ENCODE results near the gene KRT75. TPM values are rescaled to one million over a fixed set of nuclear protein-coding genes. Genes with fewer than 3 reads are reported as not detected.
A peak's percentile ranks its signal among the peaks of the same experiment; 100 is the strongest.

KRT75 gene
- total and polyA plus RNA-seq, 7 experiments from 2014 or later, result not detected

DNA sequence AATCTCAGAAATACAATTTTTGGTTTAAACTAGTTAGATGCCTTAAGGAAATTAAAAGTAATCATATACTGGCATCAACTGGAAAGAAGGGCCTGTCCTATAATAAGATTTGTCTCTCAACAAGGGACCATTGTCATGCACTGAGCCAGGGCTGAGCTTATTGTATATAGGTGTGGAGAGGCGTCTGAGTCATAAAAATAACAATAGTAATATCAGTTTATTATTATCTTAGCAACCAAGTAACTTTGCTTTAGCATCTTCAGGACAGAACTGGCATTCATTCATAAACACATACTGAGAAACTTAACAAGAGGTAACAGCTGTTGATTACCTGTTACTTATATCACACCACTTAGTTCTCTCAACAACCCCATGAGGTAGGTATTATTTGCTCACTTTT, 7.1 kb downstream of the KRT75 start:
- Mint-ChIP-seq H3K36me3 (no peaks in the 10 kb centered on the region), H3K4me3 (no peak overlapping the region), H3K4me1 (no peaks in the 10 kb centered on the region), H3K27ac (no peak overlapping the region), H3K27me3 (peaks cover 8 to 40% (median 20%) of the 10 kb centered on the region in 5 donors), H3K9me3 (no peaks in the 10 kb centered on the region)
- no peaks in the 10 kb centered on the region for H3K27me3 ChIP-seq (ENCODE audit: control insufficient read depth in 2 of 2, insufficient read depth in 2 of 2, low read length in 2 of 2)
- no peaks in the 10 kb centered on the region for H3K4me1 ChIP-seq (ENCODE audit: control insufficient read depth in 2 of 2, insufficient read depth in 2 of 2, low read length in 2 of 2)
- no peaks in the 10 kb centered on the region for H3K9me3 ChIP-seq (ENCODE audit: control insufficient read depth in 2 of 3, low read length in 3 of 3)
- intact Hi-C loops (cut with micrococcal nuclease), result no loop called here
- H3K36me3 ChIP-seq (ENCODE audit: control insufficient read depth in 2 of 3, insufficient read depth in 3 of 3, low read length in 3 of 3), result no peaks in the 10 kb centered on the region
- ATAC-seq (no peak), DNase-seq (no peak)
- no peak overlapping the region for H3K27ac ChIP-seq (ENCODE audit: low read depth, low read length)
- no peak overlapping the region for H3K4me3 ChIP-seq (ENCODE audit: low read length)
- POLR2A ChIA-PET, result no interaction called here
- CTCF ChIA-PET, result no interaction called here

DNA sequence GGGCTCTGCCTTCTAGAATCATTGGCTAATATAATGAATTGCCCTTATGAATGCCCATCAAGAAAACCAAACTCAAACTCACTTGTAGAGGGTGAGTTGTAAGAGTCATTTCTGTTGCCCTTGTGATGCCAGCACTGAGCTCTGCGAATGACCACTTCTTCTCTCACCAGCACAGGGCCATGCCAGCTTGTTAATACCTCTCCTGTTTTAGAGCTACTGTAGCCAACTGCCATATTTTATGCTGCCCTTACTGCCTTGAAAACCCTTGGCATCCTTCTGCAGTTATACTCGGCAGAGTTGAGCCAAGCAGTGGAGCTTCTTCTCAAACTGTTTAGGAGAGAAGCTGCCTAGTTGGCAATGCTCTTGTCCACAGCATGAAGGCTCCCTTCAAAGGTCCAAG, 8.1 kb downstream of the KRT75 start:
- H3K36me3 Mint-ChIP-seq, result no peaks in the 10 kb centered on the region
- Histone ChIP-seq H3K36me3 (ENCODE audit: control insufficient read depth in 2 of 3, insufficient read depth in 3 of 3, low read length in 3 of 3) (no peaks in the 10 kb centered on the region), H3K27me3 (ENCODE audit: control insufficient read depth in 2 of 2, insufficient read depth in 2 of 2, low read length in 2 of 2) (no peaks in the 10 kb centered on the region), H3K9me3 (ENCODE audit: control insufficient read depth in 2 of 3, low read length in 3 of 3) (no peaks in the 10 kb centered on the region), H3K27ac (ENCODE audit: low read depth, low read length) (no peak overlapping the region), H3K4me1 (ENCODE audit: control insufficient read depth in 2 of 2, insufficient read depth in 2 of 2, low read length in 2 of 2) (no peaks in the 10 kb centered on the region), H3K4me3 (ENCODE audit: low read length) (no peak overlapping the region)
- POLR2A ChIA-PET, result no interaction called here
- peaks cover 5 to 39% (median 13%) of the 10 kb centered on the region in 5 donors for H3K27me3 Mint-ChIP-seq
- H3K4me1 Mint-ChIP-seq, result no peaks in the 10 kb centered on the region
- no peak for ATAC-seq
- CTCF ChIA-PET, result no interaction called here
- H3K4me3 Mint-ChIP-seq, result no peak overlapping the region
- intact Hi-C loops (cut with micrococcal nuclease), result no loop called here
- no peaks in the 10 kb centered on the region for H3K9me3 Mint-ChIP-seq
- H3K27ac Mint-ChIP-seq, result no peak overlapping the region
- no peak for DNase-seq

DNA sequence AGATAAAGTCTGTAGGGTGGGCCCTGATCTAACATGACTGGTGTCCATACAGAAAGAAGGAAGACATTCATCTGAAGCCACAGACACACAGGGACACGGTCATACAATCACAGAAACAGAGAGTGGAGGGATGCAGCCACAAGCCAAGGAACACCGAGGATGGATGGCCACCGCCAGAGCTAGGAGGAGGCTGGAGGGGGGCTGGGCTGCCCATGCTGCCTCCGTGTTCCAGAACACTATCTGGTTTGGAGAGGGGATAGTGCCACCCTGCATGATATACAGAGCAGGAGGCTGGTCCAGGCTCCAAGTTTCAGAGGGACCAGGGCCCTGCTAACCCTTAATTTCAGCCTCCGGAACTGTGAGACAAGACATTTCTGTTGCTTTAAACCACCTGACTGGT, 8.7 kb downstream of the KRT75 start:
- no peak for DNase-seq
- no peaks in the 10 kb centered on the region for H3K36me3 ChIP-seq (ENCODE audit: control insufficient read depth in 2 of 3, insufficient read depth in 3 of 3, low read length in 3 of 3)
- intact Hi-C loops (cut with micrococcal nuclease), result no loop called here
- no peak for ATAC-seq
- no peaks in the 10 kb centered on the region for H3K9me3 ChIP-seq (ENCODE audit: control insufficient read depth in 2 of 3, low read length in 3 of 3)
- CTCF ChIA-PET, result no interaction called here
- Mint-ChIP-seq H3K9me3 (no peaks in the 10 kb centered on the region), H3K36me3 (no peaks in the 10 kb centered on the region), H3K4me3 (no peak overlapping the region), H3K27me3 (peaks cover 5 to 36% (median 12%) of the 10 kb centered on the region in 5 donors), H3K27ac (no peak overlapping the region), H3K4me1 (no peaks in the 10 kb centered on the region)
- H3K4me3 ChIP-seq (ENCODE audit: low read length), result no peak overlapping the region
- no peak overlapping the region for H3K27ac ChIP-seq (ENCODE audit: low read depth, low read length)
- H3K4me1 ChIP-seq (ENCODE audit: control insufficient read depth in 2 of 2, insufficient read depth in 2 of 2, low read length in 2 of 2), result no peaks in the 10 kb centered on the region
- no peaks in the 10 kb centered on the region for H3K27me3 ChIP-seq (ENCODE audit: control insufficient read depth in 2 of 2, insufficient read depth in 2 of 2, low read length in 2 of 2)
- POLR2A ChIA-PET, result no interaction called here

DNA sequence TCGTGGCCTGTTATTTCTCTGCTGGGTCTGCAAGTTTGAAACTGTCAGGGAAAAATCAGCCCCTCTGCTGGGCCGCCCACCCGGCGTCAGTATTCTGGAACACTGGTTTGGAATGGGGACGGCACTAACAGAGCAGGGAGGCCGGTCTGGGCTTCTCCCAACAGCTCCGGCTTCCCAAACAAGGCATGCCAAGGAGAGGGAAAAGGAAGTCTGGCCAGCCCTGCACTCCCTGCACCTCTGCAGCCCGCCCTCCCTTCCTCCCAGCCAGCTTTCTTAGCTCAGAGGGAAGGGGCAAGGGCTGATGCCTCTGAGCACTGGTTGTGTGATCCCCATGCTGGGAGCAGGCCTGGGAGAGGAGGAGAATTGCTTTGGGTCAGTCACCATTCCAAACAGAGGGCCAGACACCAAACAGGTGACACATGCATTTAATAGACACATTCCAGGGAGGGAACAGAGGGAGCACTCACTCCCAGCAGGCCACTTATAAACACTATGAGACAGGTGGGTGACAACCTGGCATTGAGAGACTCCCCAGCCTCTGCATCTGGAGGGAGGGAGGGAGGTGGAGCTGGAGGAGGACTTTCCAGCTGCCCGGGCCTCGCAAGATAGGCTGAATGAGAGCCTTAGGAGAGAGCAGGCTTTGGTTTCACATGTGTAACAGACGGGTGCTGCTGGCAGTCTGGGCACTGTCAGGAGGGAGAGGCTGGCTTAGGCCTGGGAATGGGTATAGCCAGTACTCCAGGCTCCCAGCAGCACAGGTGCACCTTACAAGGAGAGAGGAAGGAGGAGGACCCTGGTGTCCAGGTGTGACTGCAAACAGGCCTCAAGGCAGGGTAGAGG, 10.3 kb downstream of the KRT75 start:
- no peaks in the 10 kb centered on the region for H3K36me3 Mint-ChIP-seq
- H3K27me3 Mint-ChIP-seq, result peaks cover 0 to 26% (median 5%) of the 10 kb centered on the region in 5 donors
- Histone ChIP-seq H3K27me3 (ENCODE audit: control insufficient read depth in 2 of 2, insufficient read depth in 2 of 2, low read length in 2 of 2) (no peaks in the 10 kb centered on the region), H3K9me3 (ENCODE audit: control insufficient read depth in 2 of 3, low read length in 3 of 3) (no peaks in the 10 kb centered on the region), H3K27ac (ENCODE audit: low read depth, low read length) (no peak overlapping the region), H3K36me3 (ENCODE audit: control insufficient read depth in 2 of 3, insufficient read depth in 3 of 3, low read length in 3 of 3) (no peaks in the 10 kb centered on the region), H3K4me3 (ENCODE audit: low read length) (no peak overlapping the region), H3K4me1 (ENCODE audit: control insufficient read depth in 2 of 2, insufficient read depth in 2 of 2, low read length in 2 of 2) (no peaks in the 10 kb centered on the region)
- no peak for ATAC-seq
- H3K27ac Mint-ChIP-seq, result peak overlapping the region in 1 of 9 donors; percentile 4
- POLR2A ChIA-PET, result no interaction called here
- no peak for DNase-seq
- H3K4me3 Mint-ChIP-seq, result no peak overlapping the region
- no peaks in the 10 kb centered on the region for H3K9me3 Mint-ChIP-seq
- intact Hi-C loops (cut with micrococcal nuclease), result no loop called here
- CTCF ChIA-PET, result no interaction called here
- peaks cover 0 to 5% (median 0%) of the 10 kb centered on the region in 7 donors for H3K4me1 Mint-ChIP-seq

DNA sequence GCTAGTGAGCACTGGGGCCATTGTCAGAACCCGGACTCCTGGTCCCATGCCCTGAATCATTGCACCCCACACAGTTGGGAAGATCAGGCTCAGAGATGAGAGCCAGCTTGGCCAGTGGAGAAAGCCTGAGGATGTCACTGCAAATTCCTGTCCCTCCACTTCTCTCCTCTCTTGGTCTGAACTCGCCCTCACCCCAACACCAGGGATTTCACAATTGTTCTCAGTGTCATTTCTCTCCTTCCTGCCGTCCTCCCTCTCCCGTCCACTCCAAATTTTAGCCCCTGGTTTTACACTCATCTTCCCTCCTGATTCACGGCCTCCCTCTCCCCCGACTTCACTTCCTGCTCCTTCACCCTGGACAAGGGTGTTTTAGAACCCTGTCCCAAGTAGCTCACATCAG, 11.1 kb downstream of the KRT75 start:
- Mint-ChIP-seq H3K27me3 (peaks cover 0 to 24% (median 0%) of the 10 kb centered on the region in 5 donors), H3K36me3 (no peaks in the 10 kb centered on the region), H3K9me3 (no peaks in the 10 kb centered on the region), H3K4me3 (no peak overlapping the region), H3K4me1 (peaks cover 0 to 5% (median 0%) of the 10 kb centered on the region in 7 donors), H3K27ac (no peak overlapping the region)
- intact Hi-C loops (cut with micrococcal nuclease), result no loop called here
- Histone ChIP-seq H3K27me3 (ENCODE audit: control insufficient read depth in 2 of 2, insufficient read depth in 2 of 2, low read length in 2 of 2) (no peaks in the 10 kb centered on the region), H3K9me3 (ENCODE audit: control insufficient read depth in 2 of 3, low read length in 3 of 3) (no peaks in the 10 kb centered on the region), H3K4me1 (ENCODE audit: control insufficient read depth in 2 of 2, insufficient read depth in 2 of 2, low read length in 2 of 2) (no peaks in the 10 kb centered on the region), H3K27ac (ENCODE audit: low read depth, low read length) (no peak overlapping the region), H3K4me3 (ENCODE audit: low read length) (no peak overlapping the region), H3K36me3 (ENCODE audit: control insufficient read depth in 2 of 3, insufficient read depth in 3 of 3, low read length in 3 of 3) (no peaks in the 10 kb centered on the region)
- ChIA-PET POLR2A (no interaction called here), CTCF (no interaction called here)
- ATAC-seq, result no peak
- no peak for DNase-seq

DNA sequence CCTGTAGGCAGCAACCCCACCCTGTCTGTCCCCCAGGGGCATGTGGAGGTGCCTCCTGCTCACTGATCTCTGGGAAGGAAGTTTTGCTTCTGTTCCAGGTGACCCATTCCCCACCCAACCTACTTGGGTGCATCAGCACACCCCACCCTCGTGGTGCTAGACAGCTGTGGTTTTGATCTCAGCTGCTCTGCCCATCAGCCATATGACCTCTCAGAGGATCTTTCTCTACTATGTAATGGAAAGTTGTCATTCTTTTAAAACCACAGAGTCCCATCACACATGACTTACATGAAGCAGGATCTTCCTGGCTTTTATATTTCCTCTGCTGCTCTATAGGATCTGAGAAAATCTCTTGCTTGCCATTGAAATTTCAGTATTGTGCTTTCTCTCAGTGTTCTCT, 14.5 kb downstream of the KRT75 start:
- Mint-ChIP-seq H3K27me3 (peaks cover 0 to 20% (median 0%) of the 10 kb centered on the region in 5 donors), H3K4me3 (no peak overlapping the region), H3K9me3 (peaks cover 0 to under 1% (median 0%) of the 10 kb centered on the region in 11 donors), H3K27ac (no peak overlapping the region), H3K4me1 (peaks cover 0 to 5% (median 0%) of the 10 kb centered on the region in 7 donors), H3K36me3 (no peaks in the 10 kb centered on the region)
- Histone ChIP-seq H3K27me3 (ENCODE audit: control insufficient read depth in 2 of 2, insufficient read depth in 2 of 2, low read length in 2 of 2) (no peaks in the 10 kb centered on the region), H3K27ac (ENCODE audit: low read depth, low read length) (no peak overlapping the region), H3K36me3 (ENCODE audit: control insufficient read depth in 2 of 3, insufficient read depth in 3 of 3, low read length in 3 of 3) (no peaks in the 10 kb centered on the region), H3K4me1 (ENCODE audit: control insufficient read depth in 2 of 2, insufficient read depth in 2 of 2, low read length in 2 of 2) (no peaks in the 10 kb centered on the region), H3K9me3 (ENCODE audit: control insufficient read depth in 2 of 3, low read length in 3 of 3) (no peaks in the 10 kb centered on the region), H3K4me3 (ENCODE audit: low read length) (no peak overlapping the region)
- ChIA-PET POLR2A (no interaction called here), CTCF (interaction anchor here (0.6 kb wide), 1 partner anchor 470 kb away, joined by 4 read pairs; no protein-coding TSS in a partner anchor)
- ATAC-seq, result no peak
- intact Hi-C loops (cut with micrococcal nuclease), result no loop called here
- no peak for DNase-seq

DNA sequence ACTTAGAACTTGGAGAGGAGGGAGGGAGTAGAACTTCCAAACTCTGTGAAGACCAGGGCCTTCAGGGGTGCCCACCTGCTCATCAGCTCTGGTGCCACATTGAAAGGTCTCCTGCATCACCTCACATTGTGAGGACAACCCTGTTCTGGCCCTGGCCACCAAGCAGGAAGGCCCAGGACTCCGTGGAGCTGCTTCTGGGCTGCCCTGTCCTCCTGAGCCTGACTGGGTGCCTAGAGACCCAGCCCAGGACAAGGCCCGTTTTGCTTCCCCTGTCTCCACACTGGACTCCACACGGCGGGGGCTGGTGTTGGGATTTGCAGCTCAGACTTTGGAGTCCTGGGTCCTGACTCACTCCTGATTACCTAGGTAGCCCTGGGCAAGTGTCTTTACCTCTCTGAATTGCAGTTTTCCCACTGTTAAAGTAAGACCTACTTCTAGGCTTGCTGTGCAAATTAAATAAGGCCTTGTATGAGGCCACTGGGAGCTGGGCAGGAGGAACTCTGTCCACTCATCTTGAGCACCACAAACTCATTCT, 15.5 kb downstream of the KRT75 start:
- Histone ChIP-seq H3K4me1 (ENCODE audit: control insufficient read depth in 2 of 2, insufficient read depth in 2 of 2, low read length in 2 of 2) (no peaks in the 10 kb centered on the region), H3K27me3 (ENCODE audit: control insufficient read depth in 2 of 2, insufficient read depth in 2 of 2, low read length in 2 of 2) (no peaks in the 10 kb centered on the region), H3K9me3 (ENCODE audit: control insufficient read depth in 2 of 3, low read length in 3 of 3) (no peaks in the 10 kb centered on the region), H3K4me3 (ENCODE audit: low read length) (no peak overlapping the region), H3K27ac (ENCODE audit: low read depth, low read length) (no peak overlapping the region), H3K36me3 (ENCODE audit: control insufficient read depth in 2 of 3, insufficient read depth in 3 of 3, low read length in 3 of 3) (no peaks in the 10 kb centered on the region)
- CTCF ChIA-PET, result no interaction called here
- Mint-ChIP-seq H3K4me1 (peaks cover 0 to 5% (median 0%) of the 10 kb centered on the region in 7 donors), H3K36me3 (no peaks in the 10 kb centered on the region), H3K27ac (no peak overlapping the region), H3K4me3 (no peak overlapping the region), H3K9me3 (peaks cover 0 to 1% (median 0%) of the 10 kb centered on the region in 11 donors), H3K27me3 (peaks cover 0 to 20% (median 0%) of the 10 kb centered on the region in 5 donors)
- DNase-seq, result no peak
- no peak for ATAC-seq
- POLR2A ChIA-PET, result no interaction called here
- intact Hi-C loops (cut with micrococcal nuclease), result no loop called here
